SU-DHL-6 (cell line): ENCODE results near the gene ANKH.

Experiments used
- H2AFZ ChIP-seq: fragments of 200-600 bp; sonication (generic); 2 replicates; pipeline ENCODE4 v1.6.1; 2014; ENCODE audit warnings: low read depth, mild to moderate bottlenecking, moderate library complexity, mixed read lengths, antibody characterized with exemption, low read length; ENCODE audit not compliant: severe bottlenecking
- H3F3A ChIP-seq: fragments of 200-600 bp; shearing (Covaris generic); 2 replicates; pipeline ENCODE4 v1.6.0; 2016; ENCODE audit warnings: antibody characterized with exemption, mild to moderate bottlenecking; ENCODE audit not compliant: insufficient read depth
- H3K27ac ChIP-seq: fragments of 200-600 bp; sonication (generic); 2 replicates; pipeline ENCODE4 v1.5.1; 2016; ENCODE audit warnings: low read depth, mild to moderate bottlenecking, low read length, moderate library complexity, mixed read lengths
- H3K27me3 ChIP-seq: fragments of 200-600 bp; sonication (generic), shearing (Covaris generic); 2 replicates; pipeline ENCODE4 v1.6.0; 2014; ENCODE audit warnings: mild to moderate bottlenecking, low read length
- H3K36me3 ChIP-seq: fragments of 200-600 bp; sonication (generic); 2 replicates; pipeline ENCODE4 v1.6.1; 2014; ENCODE audit warnings: mild to moderate bottlenecking, low read length, mixed read lengths
- H3K4me2 ChIP-seq: fragments of 300-600, 200-600 bp; shearing (Covaris generic), sonication (generic); 2 replicates; pipeline ENCODE4 v1.6.0; 2014; ENCODE audit warnings: low read length, low read depth, mild to moderate bottlenecking; ENCODE audit not compliant: poor library complexity, severe bottlenecking
- H3K4me3 ChIP-seq: fragments of 200-600 bp; sonication (generic); 2 replicates; pipeline ENCODE4 v1.5.1; 2014; ENCODE audit warnings: antibody characterized with exemption, low read length, mild to moderate bottlenecking, mixed read lengths; ENCODE audit not compliant: insufficient read depth, poor library complexity, severe bottlenecking
- H3K79me2 ChIP-seq: fragments of 200-600 bp; sonication (generic); 2 replicates; pipeline ENCODE4 v1.6.1; 2014; ENCODE audit warnings: mild to moderate bottlenecking, low read length, moderate library complexity; ENCODE audit not compliant: insufficient read depth
- H3K9ac ChIP-seq: fragments of 200-600 bp; sonication (generic); 2 replicates; pipeline ENCODE4 v1.7.0; 2014; ENCODE audit warnings: mild to moderate bottlenecking, low read length
- H3K9me2 ChIP-seq: fragments of 200-600 bp; sonication (generic); replicated peaks from 2 replicates; pipeline ENCODE4 v1.6.1; 2014; ENCODE audit warnings: low read length; ENCODE audit not compliant: insufficient read depth
- H3K9me3 ChIP-seq: fragments of 200-600 bp; sonication (generic); 2 replicates; pipeline ENCODE4 v1.6.1; 2014; ENCODE audit warnings: low read length, mixed read lengths; ENCODE audit not compliant: insufficient read depth
- H4K20me1 ChIP-seq: fragments of 200-600 bp; sonication (generic); 2 replicates; pipeline ENCODE4 v1.6.1; 2014; ENCODE audit warnings: low read depth, mild to moderate bottlenecking, antibody characterized with exemption, low read length, moderate library complexity, mixed read lengths
- CTCF ChIP-seq: fragments of 200-600 bp; sonication (generic); IDR thresholded peaks from one replicate; pipeline ENCODE4 v1.5.1; 2017; ENCODE audit warnings: antibody characterized with exemption, mild to moderate bottlenecking, low read length, moderate library complexity; ENCODE audit not compliant: insufficient read depth, poor library complexity, severe bottlenecking
- EZH2phosphoT487 ChIP-seq: fragments of 200-600 bp; sonication (generic), shearing (Covaris generic); conservative IDR thresholded peaks from 2 replicates; pipeline ENCODE4 v1.6.1; 2018; ENCODE audit warnings: mild to moderate bottlenecking, antibody characterized with exemption, low read length, moderate library complexity, mixed read lengths

ANKH gene

GRCh38 chr5:14660833-14661232 lies 210.7 kb downstream of the ANKH start:
- Histone ChIP-seq H3K79me2 (peaks cover 15% of the 10 kb centered on the region), H3K9me3 (no peaks in the 10 kb centered on the region), H3K9ac (no peak overlapping the region), H3K27ac (no peak overlapping the region), H3F3A (peaks cover 6% of the 10 kb centered on the region), H3K27me3 (no peaks in the 10 kb centered on the region), H3K4me3 (no peak overlapping the region), H3K9me2 (no peaks in the 10 kb centered on the region), H3K4me2 (no peak overlapping the region), H4K20me1 (no peaks in the 10 kb centered on the region), H2AFZ (no peak overlapping the region), H3K36me3 (no peaks in the 10 kb centered on the region)
- TF ChIP-seq CTCF (no peak), EZH2phosphoT487 (no peak)

- Histone ChIP-seq H3K4me2 (no peak overlapping the region), H4K20me1 (no peaks in the 10 kb centered on the region), H3F3A (no peaks in the 10 kb centered on the region), H3K27ac (no peak overlapping the region), H3K9me2 (no peaks in the 10 kb centered on the region), H2AFZ (no peak overlapping the region), H3K9me3 (no peaks in the 10 kb centered on the region), H3K9ac (no peak overlapping the region), H3K36me3 (no peaks in the 10 kb centered on the region), H3K27me3 (no peaks in the 10 kb centered on the region), H3K4me3 (no peak overlapping the region), H3K79me2 (peaks cover 7% of the 10 kb centered on the region)
- TF ChIP-seq CTCF, result no peak
- TF ChIP-seq EZH2phosphoT487, result no peak
These were observed 211.6 kb downstream of the ANKH start for GRCh38 chr5:14659821-14660607.

- no peaks in the 10 kb centered on the region for H3K9me3 ChIP-seq
- TF ChIP-seq EZH2phosphoT487 (no peak), CTCF (no peak)
- no peak overlapping the region for H3K9ac ChIP-seq
- no peaks in the 10 kb centered on the region for H3F3A ChIP-seq
- H3K27ac ChIP-seq, result no peak overlapping the region
- no peaks in the 10 kb centered on the region for H3K36me3 ChIP-seq
- H3K79me2 ChIP-seq, result no peaks in the 10 kb centered on the region
- no peak overlapping the region for H3K4me2 ChIP-seq
- H3K9me2 ChIP-seq, result no peaks in the 10 kb centered on the region
- no peak overlapping the region for H2AFZ ChIP-seq
- H3K4me3 ChIP-seq, result no peak overlapping the region
- H3K27me3 ChIP-seq, result no peaks in the 10 kb centered on the region
- no peaks in the 10 kb centered on the region for H4K20me1 ChIP-seq
These were observed 214.7 kb downstream of the ANKH start for GRCh38 chr5:14656898-14657297.
